GM23338 (cell line): ENCODE measurements around the gene CELSR3. TPM values are rescaled to one million over a fixed set of nuclear protein-coding genes. Genes with fewer than 3 reads are reported as not detected.

Source experiments
- ATAC-seq: fragments of 200-7000 bp; cut with Tn5 transposase; 3 replicates; pipeline ENCODE4 v1.9.1; 2020
- DNase-seq: peaks from one replicate; pipeline ENCODE4 v3.0.0-alpha.2; 2015; ENCODE audit warnings: low spot score
- H2AFZ ChIP-seq: fragments of 200-600 bp; sonication (generic); 2 replicates; pipeline ENCODE4 v1.8.0; 2016; ENCODE audit warnings: antibody characterized with exemption, mild to moderate bottlenecking, moderate library complexity
- H3F3A ChIP-seq: fragments of 200-600 bp; sonication (generic); replicated peaks from 2 replicates; pipeline ENCODE4 v1.8.0; 2017; ENCODE audit warnings: antibody characterized with exemption, mixed run types, low read depth
- H3K27ac ChIP-seq: fragments of 200-600 bp; sonication (generic); 2 replicates; pipeline ENCODE4 v1.6.1; 2016; ENCODE audit warnings: low read depth
- H3K27me3 ChIP-seq: fragments of 200-600 bp; sonication (generic); 2 replicates; pipeline ENCODE4 v1.8.0; 2016; ENCODE audit warnings: mild to moderate bottlenecking, mixed run types, moderate library complexity; ENCODE audit not compliant: insufficient read depth
- H3K36me3 ChIP-seq: fragments of 200-600 bp; sonication (generic); 2 replicates; pipeline ENCODE4 v1.8.0; 2016; ENCODE audit warnings: mild to moderate bottlenecking; ENCODE audit not compliant: insufficient read depth
- H3K4me1 ChIP-seq: fragments of 200-600 bp; sonication (generic); 2 replicates; pipeline ENCODE4 v1.8.0; 2016; ENCODE audit warnings: mild to moderate bottlenecking, moderate library complexity; ENCODE audit not compliant: insufficient read depth
- H3K4me2 ChIP-seq: fragments of 200-600 bp; sonication (generic); 2 replicates; pipeline ENCODE4 v1.7.1; 2017; ENCODE audit warnings: mixed run types
- H3K4me3 ChIP-seq: fragments of 200-600 bp; sonication (generic); 2 replicates; pipeline ENCODE4 v1.6.1; 2016; ENCODE audit warnings: mixed run types
- H3K79me2 ChIP-seq: fragments of 200-600 bp; sonication (generic); replicated peaks from 2 replicates; pipeline ENCODE4 v1.8.0; 2017; ENCODE audit warnings: mild to moderate bottlenecking; ENCODE audit not compliant: insufficient read depth
- H3K9me2 ChIP-seq: fragments of 200-600 bp; sonication (generic); 2 replicates; pipeline ENCODE4 v1.8.0; 2017; ENCODE audit not compliant: insufficient read depth
- H4K20me1 ChIP-seq: fragments of 200-600 bp; sonication (generic); replicated peaks from 2 replicates; pipeline ENCODE4 v1.8.0; 2017; ENCODE audit warnings: mild to moderate bottlenecking; ENCODE audit not compliant: insufficient read depth
- H3K27ac Mint-ChIP-seq: 2 replicates; pipeline ENCODE4 v1.8.0; 2020; ENCODE audit warnings: inconsistent platforms, mild to moderate bottlenecking, moderate library complexity, mixed read lengths
- H3K27me3 Mint-ChIP-seq: 3 replicates; pipeline ENCODE4 v1.8.0; 2022; ENCODE audit warnings: low read depth, mild to moderate bottlenecking, moderate library complexity, mixed read lengths, inconsistent platforms; ENCODE audit not compliant: insufficient read depth, poor library complexity
- H3K36me3 Mint-ChIP-seq: 3 replicates; pipeline ENCODE4 v1.8.0; 2021; ENCODE audit warnings: low read depth, mild to moderate bottlenecking, inconsistent platforms, moderate library complexity, mixed read lengths
- H3K4me1 Mint-ChIP-seq: 3 replicates; pipeline ENCODE4 v1.8.0; 2020; ENCODE audit warnings: mild to moderate bottlenecking, inconsistent platforms, mixed read lengths
- H3K4me3 Mint-ChIP-seq: 3 replicates; pipeline ENCODE4 v1.8.0; 2021; ENCODE audit warnings: moderate library complexity, mild to moderate bottlenecking, inconsistent platforms, mixed read lengths
- H3K9me3 Mint-ChIP-seq: 3 replicates; pipeline ENCODE4 v1.8.0; 2020; ENCODE audit warnings: moderate library complexity, mild to moderate bottlenecking, inconsistent platforms, mixed read lengths
- CREB1 ChIP-seq: fragments of 250-450 bp; sonication (Bioruptor Pico); IDR thresholded peaks from 2 replicates; pipeline ENCODE4 v1.5.0; 2020; ENCODE audit warnings: low read depth, mild to moderate bottlenecking, moderate library complexity
- CTCF ChIP-seq, 2 experiments: fragments of 200-600 bp in 1 of 2; sonication (generic) in 1 of 2; conservative IDR thresholded peaks; 2 replicates each; pipeline versions ENCODE4 v1.5.1 to v1.6.1; 2016 to 2017; ENCODE audit warnings: antibody characterized with exemption in 2 of 2, low read depth in 2 of 2, mild to moderate bottlenecking in 2 of 2, moderate library complexity in 1 of 2
- ETS1 ChIP-seq: IDR thresholded peaks from 2 replicates; pipeline ENCODE4 v1.6.1; 2016; ENCODE audit warnings: antibody characterized with exemption
- EZH2 ChIP-seq: fragments of 200-600 bp; sonication (generic); IDR thresholded peaks from one replicate; pipeline ENCODE4 v1.8.0; 2017; ENCODE audit warnings: antibody characterized with exemption, mild to moderate bottlenecking, low read depth; ENCODE audit not compliant: unreplicated experiment
- EZH2phosphoT487 ChIP-seq: fragments of 200-600 bp; sonication (generic); IDR thresholded peaks from one replicate; pipeline ENCODE4 v1.8.1; 2018; ENCODE audit warnings: antibody characterized with exemption; ENCODE audit not compliant: unreplicated experiment
- JUNB ChIP-seq: IDR thresholded peaks from one replicate; pipeline ENCODE4 v1.6.1; 2016; ENCODE audit warnings: antibody characterized with exemption; ENCODE audit not compliant: unreplicated experiment
- NANOG ChIP-seq: IDR thresholded peaks from 2 replicates; pipeline ENCODE4 v1.6.1; 2016; ENCODE audit warnings: antibody characterized with exemption, borderline replicate concordance
- POLR2AphosphoS5 ChIP-seq: IDR thresholded peaks from 2 replicates; pipeline ENCODE4 v1.6.1; 2016; ENCODE audit warnings: antibody characterized with exemption, low read depth
- REST ChIP-seq: IDR thresholded peaks from one replicate; pipeline ENCODE4 v1.6.1; 2018; ENCODE audit warnings: antibody characterized with exemption; ENCODE audit not compliant: unreplicated experiment
- STAT1 ChIP-seq: IDR thresholded peaks from one replicate; pipeline ENCODE4 v1.6.1; 2016; ENCODE audit warnings: antibody characterized with exemption; ENCODE audit not compliant: unreplicated experiment
- ZNF114 ChIP-seq: fragments of 250-450 bp; sonication (Bioruptor Pico); IDR thresholded peaks from 2 replicates; pipeline ENCODE4 v1.5.0; 2020; ENCODE audit warnings: mild to moderate bottlenecking, moderate library complexity
- ZNF331 ChIP-seq: fragments of 250-450 bp; sonication (Bioruptor Pico); IDR thresholded peaks from 2 replicates; pipeline ENCODE4 v1.5.0; 2020; ENCODE audit warnings: low read depth, mild to moderate bottlenecking, moderate library complexity
- polyA plus RNA-seq: library from polyadenylated mRNA; unstranded; fragments of >200 nt; fragmentation: Nextera tagmentation; extraction: Ambion mirVana; gene quantifications from 2 replicates; pipeline ENCODE4 v1.2.1, GENCODE V29; 2016
- total RNA-seq: library from RNA; depleted of rRNA; stranded (reverse); fragments of >200 nt; shearing (Covaris generic); gene quantifications from 2 replicates; pipeline ENCODE4 v1.2.3, GENCODE V29; 2014
- TF ChIP-seq, protein P1 (sequence below): fragments of 250-450 bp; sonication (Bioruptor Pico); IDR thresholded peaks from 2 replicates; pipeline ENCODE4 v1.5.0; 2020; ENCODE audit warnings: mild to moderate bottlenecking, moderate library complexity

The CELSR3 gene
- total and polyA plus RNA-seq, 2 experiments from 2014 or later: 7.5 to 33.3 TPM

GRCh38 chr3:48682786-48683185, 20.1 kb upstream of the CELSR3 start:
- TF ChIP-seq CREB1: no peak
- TF ChIP-seq ZNF114 (CRISPR knock-in tag): no peak
- TF ChIP-seq JUNB: no peak
- TF ChIP-seq, protein P1, sequence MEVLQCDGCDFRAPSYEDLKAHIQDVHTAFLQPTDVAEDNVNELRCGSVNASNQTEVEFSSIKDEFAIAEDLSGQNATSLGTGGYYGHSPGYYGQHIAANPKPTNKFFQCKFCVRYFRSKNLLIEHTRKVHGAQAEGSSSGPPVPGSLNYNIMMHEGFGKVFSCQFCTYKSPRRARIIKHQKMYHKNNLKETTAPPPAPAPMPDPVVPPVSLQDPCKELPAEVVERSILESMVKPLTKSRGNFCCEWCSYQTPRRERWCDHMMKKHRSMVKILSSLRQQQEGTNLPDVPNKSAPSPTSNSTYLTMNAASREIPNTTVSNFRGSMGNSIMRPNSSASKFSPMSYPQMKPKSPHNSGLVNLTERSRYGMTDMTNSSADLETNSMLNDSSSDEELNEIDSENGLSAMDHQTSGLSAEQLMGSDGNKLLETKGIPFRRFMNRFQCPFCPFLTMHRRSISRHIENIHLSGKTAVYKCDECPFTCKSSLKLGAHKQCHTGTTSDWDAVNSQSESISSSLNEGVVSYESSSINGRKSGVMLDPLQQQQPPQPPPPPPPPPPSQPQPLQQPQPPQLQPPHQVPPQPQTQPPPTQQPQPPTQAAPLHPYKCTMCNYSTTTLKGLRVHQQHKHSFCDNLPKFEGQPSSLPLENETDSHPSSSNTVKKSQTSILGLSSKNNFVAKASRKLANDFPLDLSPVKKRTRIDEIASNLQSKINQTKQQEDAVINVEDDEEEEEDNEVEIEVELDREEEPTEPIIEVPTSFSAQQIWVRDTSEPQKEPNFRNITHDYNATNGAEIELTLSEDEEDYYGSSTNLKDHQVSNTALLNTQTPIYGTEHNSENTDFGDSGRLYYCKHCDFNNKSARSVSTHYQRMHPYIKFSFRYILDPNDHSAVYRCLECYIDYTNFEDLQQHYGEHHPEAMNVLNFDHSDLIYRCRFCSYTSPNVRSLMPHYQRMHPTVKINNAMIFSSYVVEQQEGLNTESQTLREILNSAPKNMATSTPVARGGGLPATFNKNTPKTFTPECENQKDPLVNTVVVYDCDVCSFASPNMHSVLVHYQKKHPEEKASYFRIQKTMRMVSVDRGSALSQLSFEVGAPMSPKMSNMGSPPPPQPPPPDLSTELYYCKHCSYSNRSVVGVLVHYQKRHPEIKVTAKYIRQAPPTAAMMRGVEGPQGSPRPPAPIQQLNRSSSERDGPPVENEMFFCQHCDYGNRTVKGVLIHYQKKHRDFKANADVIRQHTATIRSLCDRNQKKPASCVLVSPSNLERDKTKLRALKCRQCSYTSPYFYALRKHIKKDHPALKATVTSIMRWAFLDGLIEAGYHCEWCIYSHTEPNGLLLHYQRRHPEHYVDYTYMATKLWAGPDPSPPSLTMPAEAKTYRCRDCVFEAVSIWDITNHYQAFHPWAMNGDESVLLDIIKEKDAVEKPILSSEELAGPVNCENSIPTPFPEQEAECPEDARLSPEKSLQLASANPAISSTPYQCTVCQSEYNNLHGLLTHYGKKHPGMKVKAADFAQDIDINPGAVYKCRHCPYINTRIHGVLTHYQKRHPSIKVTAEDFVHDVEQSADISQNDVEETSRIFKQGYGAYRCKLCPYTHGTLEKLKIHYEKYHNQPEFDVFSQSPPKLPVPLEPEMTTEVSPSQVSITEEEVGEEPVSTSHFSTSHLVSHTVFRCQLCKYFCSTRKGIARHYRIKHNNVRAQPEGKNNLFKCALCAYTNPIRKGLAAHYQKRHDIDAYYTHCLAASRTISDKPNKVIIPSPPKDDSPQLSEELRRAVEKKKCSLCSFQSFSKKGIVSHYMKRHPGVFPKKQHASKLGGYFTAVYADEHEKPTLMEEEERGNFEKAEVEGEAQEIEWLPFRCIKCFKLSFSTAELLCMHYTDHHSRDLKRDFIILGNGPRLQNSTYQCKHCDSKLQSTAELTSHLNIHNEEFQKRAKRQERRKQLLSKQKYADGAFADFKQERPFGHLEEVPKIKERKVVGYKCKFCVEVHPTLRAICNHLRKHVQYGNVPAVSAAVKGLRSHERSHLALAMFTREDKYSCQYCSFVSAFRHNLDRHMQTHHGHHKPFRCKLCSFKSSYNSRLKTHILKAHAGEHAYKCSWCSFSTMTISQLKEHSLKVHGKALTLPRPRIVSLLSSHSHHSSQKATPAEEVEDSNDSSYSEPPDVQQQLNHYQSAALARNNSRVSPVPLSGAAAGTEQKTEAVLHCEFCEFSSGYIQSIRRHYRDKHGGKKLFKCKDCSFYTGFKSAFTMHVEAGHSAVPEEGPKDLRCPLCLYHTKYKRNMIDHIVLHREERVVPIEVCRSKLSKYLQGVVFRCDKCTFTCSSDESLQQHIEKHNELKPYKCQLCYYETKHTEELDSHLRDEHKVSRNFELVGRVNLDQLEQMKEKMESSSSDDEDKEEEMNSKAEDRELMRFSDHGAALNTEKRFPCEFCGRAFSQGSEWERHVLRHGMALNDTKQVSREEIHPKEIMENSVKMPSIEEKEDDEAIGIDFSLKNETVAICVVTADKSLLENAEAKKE (CRISPR knock-in tag): no peak
- no peak for TF ChIP-seq CTCF (conservative IDR thresholded peaks at IDR 0.05; ENCODE audit: low read depth in 2 of 2)
- no peak for TF ChIP-seq STAT1
- no peak for TF ChIP-seq POLR2AphosphoS5
- no peak for TF ChIP-seq ZNF331 (CRISPR knock-in tag)
- TF ChIP-seq EZH2phosphoT487: no peak
- no peak for TF ChIP-seq ETS1
- no peak for TF ChIP-seq NANOG
- no peak for TF ChIP-seq REST
- TF ChIP-seq EZH2: no peak
- peaks cover 17% of the 10 kb centered on the region for H3K4me1 Mint-ChIP-seq
- peaks cover 53% of the 10 kb centered on the region for H3K36me3 Mint-ChIP-seq
- Histone ChIP-seq H3K79me2 (peaks cover 13% of the 10 kb centered on the region), H3K4me2 (no peak overlapping the region), H3K27me3 (no peaks in the 10 kb centered on the region), H3F3A (peaks cover 17% of the 10 kb centered on the region), H3K36me3 (no peaks in the 10 kb centered on the region), H3K4me1 (peaks cover 7% of the 10 kb centered on the region), H3K4me3 (no peak overlapping the region), H3K9me2 (no peaks in the 10 kb centered on the region), H2AFZ (no peak overlapping the region), H3K27ac (no peak overlapping the region), H4K20me1 (peaks cover 7% of the 10 kb centered on the region)
- no peaks in the 10 kb centered on the region; the same call in 2 of the 3 replicates for H3K9me3 Mint-ChIP-seq
- DNase-seq: no peak
- peaks cover 17% of the 10 kb centered on the region for H3K27me3 Mint-ChIP-seq
- no peak for ATAC-seq
- no peak overlapping the region for H3K4me3 Mint-ChIP-seq
- no peak overlapping the region for H3K27ac Mint-ChIP-seq
